HepG2 (cell line): ENCODE measurements around the gene KIF26B. TPM values are rescaled to one million over a fixed set of nuclear protein-coding genes. Genes with fewer than 3 reads are reported as not detected.

ENCODE experiments used
- ATAC-seq: fragments of 200-7000 bp; cut with Tn5 transposase; 3 replicates; pipeline ENCODE4 v1.9.1; 2020; ENCODE audit warnings: mild to moderate bottlenecking, moderate library complexity
- BruUV-seq: library from RNA; stranded (reverse); fragments of 400-500 nt; replicated peaks from 2 replicates; lab custom pipeline; 2021; lab: Mats Ljungman, UMichigan
- CTCF ChIA-PET: fragments of 300-600 bp; formaldehyde crosslinking; extraction: SDS; loops from one replicate; lab custom pipeline; 2021; ENCODE audit warnings: low total read pairs, inconsistent platforms, low intra/inter-chr PET ratio; lab: Yijun Ruan, JAX
- POLR2A ChIA-PET: fragments of 350-600 bp; sonication (Branson Sonifier 250); formaldehyde crosslinking; loops from one replicate; lab custom pipeline; 2020; ENCODE audit warnings: antibody characterized with exemption, inconsistent platforms; lab: Yijun Ruan, JAX
- DNase-seq: peaks from one replicate; pipeline ENCODE4 v3.0.0-alpha.2; 2015; ENCODE audit warnings: low spot score
- FAIRE-seq: peaks from 3 replicates; lab custom pipeline; 2011; peaks lifted over from hg19 to GRCh38; lab: Jason Lieb, UNC
- H2AFZ ChIP-seq: one replicate; pipeline ENCODE4 v1.6.1; 2011; ENCODE audit warnings: low read length, inconsistent platforms
- H3K27ac ChIP-seq: fragments of 300-600 bp; 3 replicates; pipeline ENCODE4 v1.8.0; 2011; ENCODE audit warnings: mixed run types, mild to moderate bottlenecking, mixed read lengths, low read length, inconsistent platforms; ENCODE audit not compliant: insufficient read depth; ENCODE audit errors: extremely low read length
- H3K27me3 ChIP-seq, 2 experiments: fragments of 200-600 bp in 1 of 2; 2 replicates in 1 of 2; 3 replicates in 1 of 2; pipeline versions ENCODE4 v1.6.0 to v1.8.0; 2011; ENCODE audit warnings: low read length in 2 of 2, mild to moderate bottlenecking in 2 of 2, moderate library complexity in 2 of 2, inconsistent platforms in 1 of 2; ENCODE audit not compliant: insufficient read depth in 2 of 2, control insufficient read depth in 1 of 2
- H3K36me3 ChIP-seq, 2 experiments: fragments of 200-600 bp in 1 of 2; replicated peaks in 1 of 2; 2 replicates in 1 of 2; 3 replicates in 1 of 2; pipeline versions ENCODE4 v1.5.1 to v1.8.0; 2011; ENCODE audit warnings: low read length in 2 of 2, inconsistent platforms in 1 of 2; ENCODE audit not compliant: insufficient read depth in 2 of 2, control insufficient read depth in 1 of 2
- H3K4me1 ChIP-seq: 2 replicates; pipeline ENCODE4 v1.5.1; 2012; ENCODE audit warnings: low read length, inconsistent platforms; ENCODE audit not compliant: insufficient read depth
- H3K4me2 ChIP-seq: 2 replicates; pipeline ENCODE4 v1.6.0; 2011; ENCODE audit warnings: low read depth, low read length, inconsistent platforms
- H3K4me3 ChIP-seq, 3 experiments: fragments of 200-600 bp in 1 of 3; sonication (generic), shearing (Covaris generic) in 1 of 3; replicated peaks in 1 of 3; 2 replicates each; pipeline ENCODE4 v1.5.1; 2011 to 2016; ENCODE audit warnings: low read length in 3 of 3, inconsistent platforms in 2 of 3, low read depth in 2 of 3, mild to moderate bottlenecking in 2 of 3, control low read depth in 1 of 3, mixed read lengths in 1 of 3; ENCODE audit not compliant: insufficient read depth in 1 of 3
- H3K79me2 ChIP-seq: one replicate; pipeline ENCODE4 v1.6.1; 2011; ENCODE audit warnings: low read length, inconsistent platforms; ENCODE audit not compliant: insufficient read depth
- H3K9ac ChIP-seq: 2 replicates; pipeline ENCODE4 v1.6.0; 2011; ENCODE audit warnings: mild to moderate bottlenecking, low read depth, low read length, inconsistent platforms; ENCODE audit not compliant: insufficient read depth
- H3K9me3 ChIP-seq: 2 replicates; pipeline ENCODE4 v1.5.1; 2012; ENCODE audit warnings: mild to moderate bottlenecking, low read length
- H4K20me1 ChIP-seq: 2 replicates; pipeline ENCODE4 v1.6.0; 2011; ENCODE audit warnings: inconsistent platforms, mild to moderate bottlenecking, low read length, moderate library complexity; ENCODE audit not compliant: insufficient read depth
- CBX2 ChIP-seq, 2 experiments: fragments of 200-600 bp in 1 of 2; sonication (generic); formaldehyde crosslinking in 1 of 2; IDR thresholded peaks; 2 replicates each; pipeline versions ENCODE4 v1.7.0 to v1.8.1; 2018 to 2022; ENCODE audit warnings: low read depth in 2 of 2, low read length in 1 of 2, mild to moderate bottlenecking in 1 of 2, missing genetic modification reagents in 1 of 2
- CENPX ChIP-seq: sonication (generic); formaldehyde crosslinking; IDR thresholded peaks from 2 replicates; pipeline ENCODE4 v1.9.0; 2021; ENCODE audit warnings: mild to moderate bottlenecking, missing genetic modification reagents, moderate library complexity
- GATAD2A ChIP-seq: IDR thresholded peaks from 2 replicates; pipeline ENCODE4 v1.6.1; 2016
- HNF1B ChIP-seq: sonication (generic); formaldehyde crosslinking; IDR thresholded peaks from 2 replicates; pipeline ENCODE4 v1.5.1; 2020; ENCODE audit warnings: mild to moderate bottlenecking, moderate library complexity, missing genetic modification reagents
- KDM1A ChIP-seq: IDR thresholded peaks from 2 replicates; pipeline ENCODE4 v1.6.1; 2016; ENCODE audit warnings: missing compliant biosample characterization
- KLF6 ChIP-seq: IDR thresholded peaks from 2 replicates; pipeline ENCODE4 v1.8.0; 2016; ENCODE audit warnings: missing biosample characterization, missing genetic modification reagents
- MIER2 ChIP-seq: IDR thresholded peaks from 2 replicates; pipeline ENCODE4 v1.6.1; 2016; ENCODE audit warnings: missing biosample characterization, missing genetic modification reagents
- MTF2 ChIP-seq: sonication (generic); formaldehyde crosslinking; IDR thresholded peaks from 2 replicates; pipeline ENCODE4 v1.5.0; 2020; ENCODE audit warnings: missing genetic modification reagents, borderline replicate concordance
- NR2C2 ChIP-seq: sonication (generic); formaldehyde crosslinking; IDR thresholded peaks from 2 replicates; pipeline ENCODE4 v1.4.0; 2020; ENCODE audit warnings: missing genetic modification reagents, mild to moderate bottlenecking, moderate library complexity, borderline replicate concordance
- POLR2A ChIP-seq, 2 experiments: IDR thresholded peaks; 2 replicates each; pipeline ENCODE4 v1.6.1; 2011; ENCODE audit warnings: low read depth in 2 of 2, low read length in 2 of 2, mild to moderate bottlenecking in 1 of 2, moderate library complexity in 1 of 2; ENCODE audit not compliant: insufficient read depth in 1 of 2
- SIN3B ChIP-seq: fragments of 150-350 bp; IDR thresholded peaks from 2 replicates; pipeline ENCODE4 v1.6.1; 2014; ENCODE audit warnings: low read length
- SNRNP70 ChIP-seq: fragments of 200-400 bp; formaldehyde crosslinking; IDR thresholded peaks from 2 replicates; pipeline ENCODE4 v1.6.1; 2017; ENCODE audit warnings: mild to moderate bottlenecking, low read depth, low read length, moderate library complexity
- TCF7 ChIP-seq: sonication (generic); IDR thresholded peaks from 2 replicates; pipeline ENCODE4 v1.6.1; 2016; ENCODE audit warnings: antibody characterized with exemption, low read depth
- ZNF260 ChIP-seq: sonication (generic); formaldehyde crosslinking; IDR thresholded peaks from 2 replicates; pipeline ENCODE4 v1.4.0; 2020; ENCODE audit warnings: missing genetic modification reagents, low read depth, mild to moderate bottlenecking, borderline replicate concordance
- ZNF598 ChIP-seq: sonication (generic); formaldehyde crosslinking; IDR thresholded peaks from 2 replicates; pipeline ENCODE4 v1.5.1; 2020; ENCODE audit warnings: mild to moderate bottlenecking, missing genetic modification reagents, borderline replicate concordance
- ZNF710 ChIP-seq: sonication (generic); formaldehyde crosslinking; IDR thresholded peaks from 2 replicates; pipeline ENCODE4 v1.5.0; 2020; ENCODE audit warnings: mild to moderate bottlenecking, missing genetic modification reagents, borderline replicate concordance
- ZNF737 ChIP-seq: sonication (generic); formaldehyde crosslinking; IDR thresholded peaks from 2 replicates; pipeline ENCODE4 v1.5.0; 2020; ENCODE audit warnings: missing genetic modification reagents, mild to moderate bottlenecking, borderline replicate concordance
- WGBS: methylation state at CpG from one replicate; pipeline ENCODE4 v1.1.6; 2017; ENCODE audit warnings: low lambda C conversion rate; 5-methylcytosine and 5-hydroxymethylcytosine counted together
- in situ Hi-C: cut with HindIII; loops from 2 replicates; pipeline ENCODE4 v1.10.0; 2017; ENCODE audit warnings: low pct_unique_long_range_greater_than_20kb; ENCODE audit not compliant: extremely low pct_ligation_motif_present
- intact Hi-C: fragments of 100-400 bp; cut with micrococcal nuclease; formaldehyde crosslinking; loops from one replicate; pipeline ENCODE4 v1.10.0; 2022; ENCODE audit not compliant: unreplicated experiment
- polyA plus RNA-seq, 8 experiments: library from polyadenylated mRNA; depleted of rRNA in 3 of 8; stranded (reverse) in 7 of 8; unstranded in 1 of 8; fragments of >200 nt; fragmentation: Illumina TruSeq in 4 of 8; extraction: Trizol in 4 of 8; gene quantifications; 2 replicates each; pipeline versions ENCODE4 v1.2.1 to v1.2.3, GENCODE V29; 2011 to 2016; ENCODE audit warnings: low read depth in 4 of 8, missing spikeins in 1 of 8, mixed read lengths in 1 of 8; ENCODE audit not compliant: insufficient read depth in 1 of 8
- total RNA-seq, 5 experiments: library from RNA; depleted of rRNA; stranded (reverse); fragments of >200 nt; fragmentation: Illumina TruSeq; extraction: Trizol; gene quantifications; 2 replicates each; pipeline ENCODE4 v1.2.3, GENCODE V29; 2016; ENCODE audit warnings: low read depth in 1 of 5

The KIF26B gene
- total and polyA plus RNA-seq, 2 of the 13 experiments (the other 11 are each of a cell fraction or from before 2014, with no cell fraction given) = 0.08 to 0.09 TPM

GRCh38 chr1:245552331-245552730, 397.5 kb downstream of the KIF26B start:
- in situ Hi-C loops (no loop called here), intact Hi-C loops (no loop called here)
- 65% methylated on average over 9 of the region's 9 CpGs for WGBS
- Histone ChIP-seq H3K9ac (no peak overlapping the region), H3K27ac (no peak overlapping the region), H3K4me3 (no peak overlapping the region), H3K27me3 (no peaks in the 10 kb centered on the region; a peak in 3 of 5 replicates), H3K36me3 (no peaks in the 10 kb centered on the region), H3K4me1 (no peaks in the 10 kb centered on the region), H4K20me1 (no peaks in the 10 kb centered on the region), H2AFZ (no peak overlapping the region), H3K4me2 (no peak overlapping the region), H3K9me3 (no peaks in the 10 kb centered on the region), H3K79me2 (no peaks in the 10 kb centered on the region)
- CTCF ChIA-PET = no interaction called here
- DNase-seq = no peak
- BruUV-seq = no TSS peak
- POLR2A ChIA-PET = no interaction called here
- FAIRE-seq = no peak
- TF ChIP-seq TCF7 (no peak), HNF1B (CRISPR knock-in tag) (no peak), ZNF260 (CRISPR knock-in tag) (no peak), MTF2 (CRISPR knock-in tag) (no peak), ZNF710 (no peak), NR2C2 (CRISPR knock-in tag) (no peak), KDM1A (CRISPR knock-in tag) (no peak), CBX2 (IDR thresholded peaks at IDR 0.05; ENCODE audit: low read depth, low read length) (no peak), CBX2 (CRISPR knock-in tag; IDR thresholded peaks at IDR 0.05; ENCODE audit: low read depth) (no peak), GATAD2A (CRISPR knock-in tag) (no peak), CENPX (CRISPR knock-in tag) (no peak), MIER2 (CRISPR knock-in tag) (no peak), SIN3B (no peak), KLF6 (CRISPR knock-in tag) (no peak), ZNF598 (CRISPR knock-in tag) (no peak), POLR2A (IDR thresholded peaks at IDR 0.05; ENCODE audit: insufficient read depth in 1 of 2, low read depth in 2 of 2, low read length in 2 of 2) (no peak), ZNF737 (CRISPR knock-in tag) (no peak), SNRNP70 (no peak)
- no peak for ATAC-seq
